ENCODE measurements around the gene BAIAP2L1.
"Not testable (repeated sequence)": the region's sequence is repeated elsewhere in the genome, so short reads cannot be mapped to it uniquely, and the experiment has no call there.

DNA sequence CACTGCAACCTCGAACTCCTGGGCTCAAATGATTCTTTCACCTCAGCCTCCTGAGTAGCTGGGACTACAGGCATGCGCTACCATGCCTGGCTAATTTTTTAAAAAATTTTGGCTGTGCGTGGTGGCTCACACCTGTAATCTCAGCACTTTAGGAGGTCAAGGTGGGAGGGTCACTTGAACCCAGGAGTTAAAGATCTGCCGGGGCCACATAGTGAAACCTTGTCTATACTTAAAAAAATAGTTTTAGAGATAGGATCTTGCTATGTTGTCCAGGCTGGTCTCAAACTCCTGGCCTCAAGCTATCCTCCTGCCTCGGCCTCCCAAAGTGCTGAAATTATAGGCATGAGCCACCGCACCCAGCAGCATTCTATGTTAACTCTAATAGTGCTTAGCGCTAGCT is 7.3 kb upstream of the BAIAP2L1 start:
- TF ChIP-seq, protein P1, sequence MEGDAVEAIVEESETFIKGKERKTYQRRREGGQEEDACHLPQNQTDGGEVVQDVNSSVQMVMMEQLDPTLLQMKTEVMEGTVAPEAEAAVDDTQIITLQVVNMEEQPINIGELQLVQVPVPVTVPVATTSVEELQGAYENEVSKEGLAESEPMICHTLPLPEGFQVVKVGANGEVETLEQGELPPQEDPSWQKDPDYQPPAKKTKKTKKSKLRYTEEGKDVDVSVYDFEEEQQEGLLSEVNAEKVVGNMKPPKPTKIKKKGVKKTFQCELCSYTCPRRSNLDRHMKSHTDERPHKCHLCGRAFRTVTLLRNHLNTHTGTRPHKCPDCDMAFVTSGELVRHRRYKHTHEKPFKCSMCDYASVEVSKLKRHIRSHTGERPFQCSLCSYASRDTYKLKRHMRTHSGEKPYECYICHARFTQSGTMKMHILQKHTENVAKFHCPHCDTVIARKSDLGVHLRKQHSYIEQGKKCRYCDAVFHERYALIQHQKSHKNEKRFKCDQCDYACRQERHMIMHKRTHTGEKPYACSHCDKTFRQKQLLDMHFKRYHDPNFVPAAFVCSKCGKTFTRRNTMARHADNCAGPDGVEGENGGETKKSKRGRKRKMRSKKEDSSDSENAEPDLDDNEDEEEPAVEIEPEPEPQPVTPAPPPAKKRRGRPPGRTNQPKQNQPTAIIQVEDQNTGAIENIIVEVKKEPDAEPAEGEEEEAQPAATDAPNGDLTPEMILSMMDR (conservative IDR thresholded peaks at IDR 0.05 in 1 of 2, IDR thresholded peaks at IDR 0.05 in 1 of 2; ENCODE audit: low read depth in 1 of 2, low read length in 2 of 2) = not testable (repeated sequence)
- not testable (repeated sequence) for TF ChIP-seq EZH2 (IDR thresholded peaks at IDR 0.05; ENCODE audit: low read length, missing control alignments)
